ENCODE data around the gene BAG1. TPM values are rescaled to one million over a fixed set of nuclear protein-coding genes. Genes with fewer than 3 reads are reported as not detected.

Gene BAG1
- total RNA-seq, 1 experiment from 2014 or later, result 51.2 TPM

GRCh38 chr9:33230756-33231622 lies 33.5 kb downstream of the BAG1 start:
- peaks cover 10% of the 10 kb centered on the region for H3K4me1 Mint-ChIP-seq (ENCODE audit: low read depth, unreplicated experiment)
- H3K4me1 ChIP-seq, result peaks cover 14% of the 10 kb centered on the region
- DNase-seq, result peak in 1 of 2 experiments; percentile 56

GRCh38 chr9:33229359-33230114 lies 35.0 kb downstream of the BAG1 start:
- peaks cover 14% of the 10 kb centered on the region for H3K4me1 ChIP-seq

More at GRCh38 chr9:33230756-33231622, 33.5 kb downstream of the BAG1 start:
- BruUV-seq (replicated peaks), result no TSS peak
- no peaks in the 10 kb centered on the region for H3K9me3 Mint-ChIP-seq (ENCODE audit: unreplicated experiment)
- Histone ChIP-seq H3K4me3 (ENCODE audit: low read depth, low read length) (no peak overlapping the region), H3K27me3 (replicated peaks; ENCODE audit: control insufficient read depth, insufficient read depth, low read length) (no peaks in the 10 kb centered on the region), H3K36me3 (ENCODE audit: control insufficient read depth, insufficient read depth, low read length) (no peaks in the 10 kb centered on the region), H3K9me3 (no peaks in the 10 kb centered on the region)
- POLR2A ChIA-PET, result no interaction called here
- TF ChIP-seq, protein P1, sequence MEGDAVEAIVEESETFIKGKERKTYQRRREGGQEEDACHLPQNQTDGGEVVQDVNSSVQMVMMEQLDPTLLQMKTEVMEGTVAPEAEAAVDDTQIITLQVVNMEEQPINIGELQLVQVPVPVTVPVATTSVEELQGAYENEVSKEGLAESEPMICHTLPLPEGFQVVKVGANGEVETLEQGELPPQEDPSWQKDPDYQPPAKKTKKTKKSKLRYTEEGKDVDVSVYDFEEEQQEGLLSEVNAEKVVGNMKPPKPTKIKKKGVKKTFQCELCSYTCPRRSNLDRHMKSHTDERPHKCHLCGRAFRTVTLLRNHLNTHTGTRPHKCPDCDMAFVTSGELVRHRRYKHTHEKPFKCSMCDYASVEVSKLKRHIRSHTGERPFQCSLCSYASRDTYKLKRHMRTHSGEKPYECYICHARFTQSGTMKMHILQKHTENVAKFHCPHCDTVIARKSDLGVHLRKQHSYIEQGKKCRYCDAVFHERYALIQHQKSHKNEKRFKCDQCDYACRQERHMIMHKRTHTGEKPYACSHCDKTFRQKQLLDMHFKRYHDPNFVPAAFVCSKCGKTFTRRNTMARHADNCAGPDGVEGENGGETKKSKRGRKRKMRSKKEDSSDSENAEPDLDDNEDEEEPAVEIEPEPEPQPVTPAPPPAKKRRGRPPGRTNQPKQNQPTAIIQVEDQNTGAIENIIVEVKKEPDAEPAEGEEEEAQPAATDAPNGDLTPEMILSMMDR (IDR thresholded peaks at IDR 0.05; ENCODE audit: insufficient read depth in 1 of 2, low read depth in 1 of 2, low read length in 1 of 2, severe bottlenecking in 1 of 2, unreplicated experiment in 1 of 2), result no peak
- peak overlapping the region; percentile 65 for H3K27ac Mint-ChIP-seq (ENCODE audit: unreplicated experiment)
- peaks cover 4% of the 10 kb centered on the region for H3K27me3 Mint-ChIP-seq (ENCODE audit: insufficient read depth, unreplicated experiment)
- intact Hi-C loops (cut with micrococcal nuclease; ENCODE audit: unreplicated experiment), result no loop called here
- CTCF ChIA-PET, result interaction anchor here (0.6 kb wide), 1 partner anchor 84 kb away, joined by 3 read pairs; no protein-coding TSS in a partner anchor
- no peak overlapping the region for H3K4me3 Mint-ChIP-seq (ENCODE audit: unreplicated experiment)
- H3K36me3 Mint-ChIP-seq (ENCODE audit: insufficient read depth, unreplicated experiment), result peaks cover 10% of the 10 kb centered on the region

More at GRCh38 chr9:33229359-33230114, 35.0 kb downstream of the BAG1 start:
- CTCF ChIA-PET, result interaction anchor here (0.7 kb wide), 1 partner anchor 61 kb away, joined by 3 read pairs; the partner anchor contains the start of gene NFX1
- Mint-ChIP-seq H3K9me3 (ENCODE audit: unreplicated experiment) (no peaks in the 10 kb centered on the region), H3K27ac (ENCODE audit: unreplicated experiment) (peak overlapping the region; percentile 65), H3K36me3 (ENCODE audit: insufficient read depth, unreplicated experiment) (peaks cover 14% of the 10 kb centered on the region), H3K4me1 (ENCODE audit: low read depth, unreplicated experiment) (peaks cover 19% of the 10 kb centered on the region), H3K4me3 (ENCODE audit: unreplicated experiment) (no peak overlapping the region), H3K27me3 (ENCODE audit: insufficient read depth, unreplicated experiment) (no peaks in the 10 kb centered on the region)
- Histone ChIP-seq H3K9me3 (no peaks in the 10 kb centered on the region), H3K27me3 (replicated peaks; ENCODE audit: control insufficient read depth, insufficient read depth, low read length) (no peaks in the 10 kb centered on the region), H3K4me3 (ENCODE audit: low read depth, low read length) (no peak overlapping the region), H3K36me3 (ENCODE audit: control insufficient read depth, insufficient read depth, low read length) (no peaks in the 10 kb centered on the region)
- TF ChIP-seq, protein P1 (IDR thresholded peaks at IDR 0.05; ENCODE audit: insufficient read depth in 1 of 2, low read depth in 1 of 2, low read length in 1 of 2, severe bottlenecking in 1 of 2, unreplicated experiment in 1 of 2), result peak; percentile 57 to 90
- BruUV-seq (replicated peaks), result no TSS peak
- intact Hi-C loops (cut with micrococcal nuclease; ENCODE audit: unreplicated experiment), result loop anchor here (1.0 kb wide), 5 partner anchors 35 to 237 kb away; partner anchors contain the start of gene BAG1
- DNase-seq, result peak; percentile 84 to 89
- POLR2A ChIA-PET, result no interaction called here

Measured in Caco-2 (cell line).